ENCODE data around the gene TMEM60. TPM values are rescaled to one million over a fixed set of nuclear protein-coding genes. Genes with fewer than 3 reads are reported as not detected.
A peak's percentile ranks its signal among the peaks of the same experiment; 100 is the strongest.

Gene TMEM60
- total and polyA plus RNA-seq, 2 of the 13 experiments (the other 11 are each of a cell fraction or from before 2014, with no cell fraction given), result 25.6 to 27.7 TPM

GRCh38 chr7:77799078-77799964 lies 1.1 kb upstream of the TMEM60 start (continued):
- TF ChIP-seq HES4 (CRISPR knock-in tag; IDR thresholded peaks at IDR 0.05; ENCODE audit: borderline replicate concordance) (no peak), ZNF816 (CRISPR knock-in tag; IDR thresholded peaks at IDR 0.05; ENCODE audit: borderline replicate concordance) (peak; percentile 27; the same call in 1 of the 2 replicates), ISX (CRISPR knock-in tag; conservative IDR thresholded peaks at IDR 0.05) (no peak), ETV5 (CRISPR knock-in tag; IDR thresholded peaks at IDR 0.05; ENCODE audit: borderline replicate concordance) (no peak), ZBTB4 (CRISPR knock-in tag; IDR thresholded peaks at IDR 0.05; ENCODE audit: borderline replicate concordance) (no peak), ZNF282 (IDR thresholded peaks at IDR 0.05; ENCODE audit: partially characterized antibody) (no peak), KLF12 (CRISPR knock-in tag; IDR thresholded peaks at IDR 0.05; ENCODE audit: borderline replicate concordance) (no peak), EZH2 (conservative IDR thresholded peaks at IDR 0.05; ENCODE audit: low read depth, low read length) (no peak), ZGPAT (CRISPR knock-in tag; IDR thresholded peaks at IDR 0.05) (no peak), HMG20A (CRISPR knock-in tag; IDR thresholded peaks at IDR 0.05; ENCODE audit: borderline replicate concordance) (no peak), ZBTB14 (CRISPR knock-in tag; IDR thresholded peaks at IDR 0.05) (no peak; the same call in 1 of the 2 replicates), NFRKB (IDR thresholded peaks at IDR 0.05) (no peak)
- TF ChIP-seq, protein P1, sequence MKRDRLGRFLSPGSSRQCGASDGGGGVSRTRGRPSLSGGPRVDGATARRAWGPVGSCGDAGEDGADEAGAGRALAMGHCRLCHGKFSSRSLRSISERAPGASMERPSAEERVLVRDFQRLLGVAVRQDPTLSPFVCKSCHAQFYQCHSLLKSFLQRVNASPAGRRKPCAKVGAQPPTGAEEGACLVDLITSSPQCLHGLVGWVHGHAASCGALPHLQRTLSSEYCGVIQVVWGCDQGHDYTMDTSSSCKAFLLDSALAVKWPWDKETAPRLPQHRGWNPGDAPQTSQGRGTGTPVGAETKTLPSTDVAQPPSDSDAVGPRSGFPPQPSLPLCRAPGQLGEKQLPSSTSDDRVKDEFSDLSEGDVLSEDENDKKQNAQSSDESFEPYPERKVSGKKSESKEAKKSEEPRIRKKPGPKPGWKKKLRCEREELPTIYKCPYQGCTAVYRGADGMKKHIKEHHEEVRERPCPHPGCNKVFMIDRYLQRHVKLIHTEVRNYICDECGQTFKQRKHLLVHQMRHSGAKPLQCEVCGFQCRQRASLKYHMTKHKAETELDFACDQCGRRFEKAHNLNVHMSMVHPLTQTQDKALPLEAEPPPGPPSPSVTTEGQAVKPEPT (CRISPR knock-in tag; IDR thresholded peaks at IDR 0.05; ENCODE audit: low read depth), result no peak
- TF ChIP-seq, protein P2, sequence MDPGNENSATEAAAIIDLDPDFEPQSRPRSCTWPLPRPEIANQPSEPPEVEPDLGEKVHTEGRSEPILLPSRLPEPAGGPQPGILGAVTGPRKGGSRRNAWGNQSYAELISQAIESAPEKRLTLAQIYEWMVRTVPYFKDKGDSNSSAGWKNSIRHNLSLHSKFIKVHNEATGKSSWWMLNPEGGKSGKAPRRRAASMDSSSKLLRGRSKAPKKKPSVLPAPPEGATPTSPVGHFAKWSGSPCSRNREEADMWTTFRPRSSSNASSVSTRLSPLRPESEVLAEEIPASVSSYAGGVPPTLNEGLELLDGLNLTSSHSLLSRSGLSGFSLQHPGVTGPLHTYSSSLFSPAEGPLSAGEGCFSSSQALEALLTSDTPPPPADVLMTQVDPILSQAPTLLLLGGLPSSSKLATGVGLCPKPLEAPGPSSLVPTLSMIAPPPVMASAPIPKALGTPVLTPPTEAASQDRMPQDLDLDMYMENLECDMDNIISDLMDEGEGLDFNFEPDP (CRISPR knock-in tag; conservative IDR thresholded peaks at IDR 0.05), result no peak
- TF ChIP-seq, protein P3, sequence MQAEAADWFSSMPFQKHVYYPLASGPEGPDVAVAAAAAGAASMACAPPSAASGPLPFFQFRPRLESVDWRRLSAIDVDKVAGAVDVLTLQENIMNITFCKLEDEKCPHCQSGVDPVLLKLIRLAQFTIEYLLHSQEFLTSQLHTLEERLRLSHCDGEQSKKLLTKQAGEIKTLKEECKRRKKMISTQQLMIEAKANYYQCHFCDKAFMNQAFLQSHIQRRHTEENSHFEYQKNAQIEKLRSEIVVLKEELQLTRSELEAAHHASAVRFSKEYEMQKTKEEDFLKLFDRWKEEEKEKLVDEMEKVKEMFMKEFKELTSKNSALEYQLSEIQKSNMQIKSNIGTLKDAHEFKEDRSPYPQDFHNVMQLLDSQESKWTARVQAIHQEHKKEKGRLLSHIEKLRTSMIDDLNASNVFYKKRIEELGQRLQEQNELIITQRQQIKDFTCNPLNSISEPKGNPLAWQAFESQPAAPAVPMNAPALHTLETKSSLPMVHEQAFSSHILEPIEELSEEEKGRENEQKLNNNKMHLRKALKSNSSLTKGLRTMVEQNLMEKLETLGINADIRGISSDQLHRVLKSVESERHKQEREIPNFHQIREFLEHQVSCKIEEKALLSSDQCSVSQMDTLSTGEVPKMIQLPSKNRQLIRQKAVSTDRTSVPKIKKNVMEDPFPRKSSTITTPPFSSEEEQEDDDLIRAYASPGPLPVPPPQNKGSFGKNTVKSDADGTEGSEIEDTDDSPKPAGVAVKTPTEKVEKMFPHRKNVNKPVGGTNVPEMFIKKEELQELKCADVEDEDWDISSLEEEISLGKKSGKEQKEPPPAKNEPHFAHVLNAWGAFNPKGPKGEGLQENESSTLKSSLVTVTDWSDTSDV (CRISPR knock-in tag; IDR thresholded peaks at IDR 0.05), result no peak

Data from HepG2 (cell line).